ENCODE measurements around the gene ZNF135. TPM values are rescaled to one million over a fixed set of nuclear protein-coding genes. Genes with fewer than 3 reads are reported as not detected.

ZNF135 gene
- polyA plus RNA-seq, 3 donors: 21.8 to 30.3 (median 21.8) TPM

GRCh38 chr19:58084596-58085347 lies 25.7 kb downstream of the ZNF135 start:
- no peak for DNase-seq (ENCODE audit: extremely low read depth in 1 of 11, low read depth in 9 of 11, low spot score in 4 of 11)

DNA sequence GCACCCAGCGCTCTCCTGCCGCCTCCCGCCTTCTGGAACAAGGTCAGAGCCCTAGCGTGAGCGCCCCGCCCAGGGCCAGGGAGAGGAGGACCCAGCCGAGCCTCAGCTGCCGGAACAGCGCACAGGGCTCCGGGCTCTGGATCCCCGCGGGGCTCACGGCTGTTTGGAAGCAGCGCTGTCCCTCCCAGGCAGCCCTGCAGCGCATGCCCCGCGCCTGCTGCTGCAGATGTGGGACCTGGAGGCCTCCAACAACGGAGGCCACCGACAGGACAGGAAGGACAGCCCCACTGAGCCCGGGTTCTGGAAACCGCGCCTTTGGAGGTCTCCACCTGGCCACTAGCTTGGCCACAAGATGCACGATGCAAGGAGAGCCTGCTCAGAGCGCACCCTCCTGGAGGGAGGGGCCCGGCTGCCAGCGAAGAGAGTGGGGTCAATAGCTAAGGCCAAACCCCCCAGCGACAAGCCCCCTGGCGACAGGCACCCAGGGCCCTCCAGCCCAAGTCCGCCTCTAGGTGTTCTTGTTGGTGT lies 26.3 kb downstream of the ZNF135 start:
- DNase-seq (ENCODE audit: extremely low read depth in 1 of 11, low read depth in 9 of 11, low spot score in 4 of 11): no peak

GRCh38 chr19:58086825-58087710 lies 28.0 kb downstream of the ZNF135 start:
- no peak for DNase-seq (ENCODE audit: extremely low read depth in 1 of 11, low read depth in 9 of 11, low spot score in 4 of 11)

- no peak for DNase-seq (ENCODE audit: extremely low read depth in 1 of 11, low read depth in 9 of 11, low spot score in 4 of 11)
These were observed 29.5 kb downstream of the ZNF135 start for GRCh38 chr19:58088521-58089052.

DNA sequence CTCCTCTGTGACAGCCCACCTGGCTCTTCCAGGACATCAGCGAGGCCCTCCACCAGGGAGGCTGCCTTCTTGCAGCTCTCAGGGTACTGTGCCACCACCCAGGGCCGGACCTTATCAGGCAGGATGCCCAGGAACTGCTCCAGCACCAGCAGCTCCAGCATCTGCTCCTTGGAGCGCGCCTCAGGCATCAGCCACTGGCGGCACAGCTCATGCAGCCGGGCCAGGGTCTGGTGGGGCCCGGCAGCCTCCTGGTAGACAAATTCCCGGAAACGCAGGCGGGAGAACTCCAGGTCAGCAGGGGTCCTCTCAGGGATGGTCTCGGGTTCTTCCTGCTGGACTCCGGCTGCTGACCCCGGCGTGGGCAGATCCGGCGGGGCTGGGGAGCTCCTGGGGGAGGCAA lies 30.8 kb downstream of the ZNF135 start:
- no peak for DNase-seq (ENCODE audit: extremely low read depth in 1 of 11, low read depth in 9 of 11, low spot score in 4 of 11)

DNA sequence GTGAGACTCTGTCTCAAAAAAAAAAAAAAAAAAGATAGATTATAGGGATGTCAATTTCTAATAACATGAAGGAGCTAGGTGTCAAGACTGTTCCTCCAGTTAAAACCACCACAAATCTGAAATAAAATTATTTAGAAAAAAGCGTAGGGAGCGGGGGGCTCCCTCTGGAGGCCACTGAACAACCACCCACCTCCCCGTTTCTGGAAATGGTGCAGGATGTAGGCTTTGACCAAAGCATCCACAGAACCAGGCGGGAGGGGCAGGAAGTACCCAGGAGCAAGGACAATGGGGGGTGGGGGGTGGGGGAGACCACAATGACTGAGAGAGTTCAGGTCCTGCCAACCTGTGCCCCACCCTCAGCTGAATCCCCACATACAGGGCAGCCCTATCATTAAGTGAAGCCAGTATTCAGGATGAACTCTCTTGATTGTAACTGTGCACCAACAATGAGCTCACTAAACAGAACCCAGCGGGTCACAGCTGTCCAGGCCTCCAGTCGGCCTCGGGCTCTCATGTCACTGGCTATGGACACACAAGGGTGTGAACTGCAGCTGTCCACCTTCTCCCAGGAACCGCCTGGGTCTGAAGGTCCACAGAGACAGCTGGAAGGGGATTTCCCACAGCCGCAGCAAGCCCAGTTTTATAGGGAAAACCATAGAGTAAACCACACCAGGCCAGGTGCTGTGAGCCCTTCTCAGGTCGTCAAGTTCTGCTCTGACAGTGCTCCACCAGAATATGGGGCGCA lies 32.3 kb downstream of the ZNF135 start:
- DNase-seq (ENCODE audit: extremely low read depth in 1 of 11, low read depth in 9 of 11, low spot score in 4 of 11): no peak

- DNase-seq (ENCODE audit: extremely low read depth in 1 of 11, low read depth in 9 of 11, low spot score in 4 of 11): no peak
These were observed 34.0 kb downstream of the ZNF135 start for GRCh38 chr19:58093071-58093470.

DNA sequence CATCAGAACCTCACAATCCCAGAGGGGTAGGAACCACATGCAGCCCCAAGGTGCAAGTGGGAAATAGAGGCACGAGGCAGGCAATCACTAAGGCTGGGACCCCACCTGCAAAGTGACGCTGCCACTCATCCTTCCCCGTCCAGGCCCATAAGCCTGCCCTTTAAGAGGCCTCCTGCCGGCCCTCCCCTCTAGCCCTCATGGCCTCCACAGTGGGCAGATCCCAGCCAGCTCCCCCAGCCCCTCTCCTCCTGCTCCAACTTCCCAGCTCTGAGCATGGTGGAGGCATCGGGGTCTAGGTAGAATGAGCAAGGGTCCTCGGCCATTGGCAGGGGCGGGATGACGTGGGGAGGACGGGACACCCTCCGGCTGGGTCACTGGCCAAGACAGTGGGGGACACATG lies 36.2 kb downstream of the ZNF135 start:
- DNase-seq (ENCODE audit: extremely low read depth in 1 of 11, low read depth in 9 of 11, low spot score in 4 of 11): no peak

DNA sequence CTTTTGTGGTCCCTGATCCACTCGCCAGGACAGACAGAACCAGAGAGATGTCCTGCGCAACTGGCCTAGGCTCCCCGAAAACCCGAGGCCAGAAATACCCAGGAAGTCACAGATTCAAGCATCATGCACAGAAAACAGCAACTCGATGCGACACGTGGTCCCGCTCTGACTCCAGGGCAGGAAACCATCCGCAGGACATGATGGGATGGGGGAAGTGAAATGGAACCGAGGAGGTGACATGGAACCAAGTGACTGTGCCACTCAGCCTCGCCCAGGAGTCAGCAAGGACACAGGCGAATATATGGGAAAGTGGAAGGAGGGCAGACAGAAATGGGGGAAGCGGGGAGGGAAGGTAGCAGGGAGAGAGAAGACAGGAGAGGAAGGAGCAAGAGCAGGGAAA lies 37.8 kb downstream of the ZNF135 start:
- no peak for DNase-seq (ENCODE audit: extremely low read depth in 1 of 11, low read depth in 9 of 11, low spot score in 4 of 11)

DNA sequence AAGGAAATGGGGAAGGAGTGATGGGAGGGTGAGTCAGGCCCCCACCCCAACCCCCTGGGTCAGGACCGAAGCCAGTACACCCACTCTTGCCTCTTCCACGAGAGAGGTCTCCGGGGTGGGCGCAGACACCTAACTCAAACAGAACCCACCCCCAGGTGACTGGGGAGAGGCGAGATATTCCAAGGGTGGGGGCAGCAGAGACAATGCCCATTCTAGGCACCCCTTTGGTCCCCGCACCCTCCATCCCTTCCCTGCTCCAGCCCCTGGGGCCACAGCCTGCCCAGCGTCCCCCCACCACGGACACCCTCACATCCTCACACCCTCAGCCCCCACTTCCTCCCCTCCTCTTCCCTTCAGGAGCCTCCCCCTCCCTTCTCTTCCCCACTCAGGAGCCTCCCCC lies 38.3 kb downstream of the ZNF135 start:
- no peak for DNase-seq (ENCODE audit: extremely low read depth in 1 of 11, low read depth in 9 of 11, low spot score in 4 of 11)

- peak; percentile 95 to 98 (median 98) for DNase-seq (ENCODE audit: extremely low read depth in 1 of 11, low read depth in 9 of 11, low spot score in 4 of 11)
These were observed 38.9 kb downstream of the ZNF135 start, which contains the start of gene ZSCAN18 for GRCh38 chr19:58097781-58098681. TSS of gene ZSCAN18 (minus strand) at chr19:58098231. CDS start at chr19:58090267, 7,964 bp downstream.

DNA sequence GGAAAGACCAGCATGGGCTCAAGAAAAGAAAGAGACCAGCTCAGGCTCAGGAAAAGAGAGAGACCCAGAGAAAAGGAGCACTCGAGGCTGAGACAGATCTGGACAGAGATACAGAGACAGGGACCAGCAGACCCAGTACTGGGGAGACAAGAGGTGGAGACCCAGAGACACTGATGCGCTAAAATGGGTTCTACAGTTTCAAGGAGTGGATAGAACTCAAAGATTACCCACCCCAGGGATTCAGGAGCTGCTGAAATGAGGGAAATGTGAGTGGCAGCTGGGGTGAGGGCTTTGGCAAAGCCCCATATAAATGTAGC lies 39.6 kb downstream of the ZNF135 start:
- no peak for DNase-seq (ENCODE audit: extremely low read depth in 1 of 11, low read depth in 9 of 11, low spot score in 4 of 11)

- no peak for DNase-seq (ENCODE audit: extremely low read depth in 1 of 11, low read depth in 9 of 11, low spot score in 4 of 11)
These were observed 48.9 kb downstream of the ZNF135 start for GRCh38 chr19:58107778-58108545.

DNA sequence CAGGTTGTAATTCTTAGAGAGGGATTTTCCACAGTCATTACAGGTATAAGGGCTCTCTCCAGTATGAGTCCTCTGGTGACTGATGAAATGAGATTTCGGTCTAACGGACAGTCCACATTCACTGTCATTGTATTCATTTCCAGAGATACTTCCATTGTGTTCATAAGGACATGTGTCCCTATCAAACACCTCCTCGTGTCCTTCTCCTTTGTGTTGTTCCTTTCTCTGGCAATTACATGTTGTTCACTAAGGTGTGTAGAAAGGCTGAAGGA lies 49.4 kb downstream of the ZNF135 start:
- no peak for DNase-seq (ENCODE audit: extremely low read depth in 1 of 11, low read depth in 9 of 11, low spot score in 4 of 11)

DNA sequence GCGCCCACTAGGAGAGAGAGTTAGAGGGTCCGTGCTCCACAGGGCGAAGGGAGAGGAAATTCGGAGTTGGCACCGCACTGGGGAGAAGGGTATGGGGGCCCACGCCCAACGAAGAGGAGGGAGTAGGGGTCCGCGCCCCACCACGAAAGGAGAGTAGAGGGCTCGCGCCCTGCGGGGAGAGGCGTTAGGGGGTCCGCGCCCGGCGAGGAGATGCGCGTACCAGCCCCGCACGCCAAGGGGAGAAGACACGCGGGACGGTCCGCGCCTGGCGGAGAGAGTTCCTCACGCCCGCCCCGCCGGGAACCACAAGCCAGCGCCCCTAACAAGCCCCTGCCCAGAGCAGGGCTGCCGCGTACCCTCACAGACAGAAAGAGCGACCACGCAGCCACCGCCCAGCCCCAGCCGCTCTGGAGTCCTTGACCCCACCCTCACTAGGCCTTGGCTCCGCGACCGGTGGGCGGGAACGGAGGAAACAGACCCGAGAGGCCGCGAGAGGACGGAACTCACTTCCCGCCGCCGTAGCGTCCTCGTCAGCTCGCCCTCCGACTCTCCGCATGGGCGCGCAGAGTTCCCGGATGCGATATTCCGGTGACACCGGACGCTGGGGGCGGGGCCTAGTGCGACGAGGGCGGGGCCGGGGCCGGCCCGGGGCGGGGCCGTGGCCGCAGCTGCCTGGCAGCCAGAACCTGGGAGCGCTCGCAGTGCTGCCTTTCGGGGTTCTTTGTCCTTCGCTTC lies 58.9 kb downstream of the ZNF135 start:
- peak in 7 of 11 donors; percentile 25 to 72 (median 60) for DNase-seq (ENCODE audit: extremely low read depth in 1 of 11, low read depth in 9 of 11, low spot score in 4 of 11)

GRCh38 chr19:58118979-58119733 lies 60.1 kb downstream of the ZNF135 start:
- DNase-seq (ENCODE audit: extremely low read depth in 1 of 11, low read depth in 9 of 11, low spot score in 4 of 11): no peak
